Testis (tissue), 2 donors: ENCODE results near the gene RNF114.

Experiments used
- POLR2A ChIP-seq: fragments of 450-650 bp; IDR thresholded peaks from one replicate; pipeline ENCODE4 v1.6.1; 2017; ENCODE audit warnings: antibody characterized with exemption, mild to moderate bottlenecking, moderate library complexity
- TF ChIP-seq, protein P1 (sequence below), 3 experiments: fragments of 450-650 bp in 2 of 3; fragments of 200-600 bp in 1 of 3; sonication (generic) in 1 of 3; IDR thresholded peaks; one replicate each; pipeline ENCODE4 v1.5.1; 2016 to 2019; ENCODE audit warnings: antibody characterized with exemption in 3 of 3, mild to moderate bottlenecking in 2 of 3, moderate library complexity in 1 of 3

DNA sequence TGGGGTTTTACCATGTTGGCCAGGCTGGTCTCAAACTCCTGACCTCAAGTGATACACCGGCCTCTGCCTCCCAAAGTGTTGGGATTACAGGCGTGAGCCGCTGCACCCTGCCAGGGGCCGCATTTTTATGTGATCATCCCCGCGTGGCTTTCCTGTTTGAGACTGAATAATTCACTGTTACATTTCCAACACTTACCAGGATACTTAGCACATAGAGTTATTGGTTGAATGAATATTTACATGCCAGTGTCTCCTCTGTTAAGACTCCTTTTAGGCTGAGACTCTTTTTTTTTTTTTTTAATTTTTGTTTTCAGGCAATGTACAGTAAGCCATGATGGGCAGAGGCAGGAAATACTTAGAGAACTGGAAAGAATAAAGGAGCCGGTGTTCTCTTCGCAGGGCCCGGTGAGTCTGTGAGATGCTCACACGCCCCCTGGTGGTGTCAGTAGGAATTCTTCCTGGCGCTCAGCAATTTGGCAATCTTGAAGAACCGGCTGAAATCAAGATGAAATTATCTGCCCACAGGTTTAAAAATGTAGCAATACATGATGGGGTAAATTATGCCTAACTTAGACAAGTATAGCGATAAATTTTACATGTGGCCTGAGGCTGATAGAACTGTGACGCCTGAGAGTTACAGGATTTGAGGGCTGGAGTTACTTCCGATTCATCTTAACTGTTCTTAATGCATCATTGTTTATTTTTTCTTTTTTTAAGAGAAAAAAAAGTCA is 7.6 kb upstream of the RNF114 start:
- TF ChIP-seq, protein P1, sequence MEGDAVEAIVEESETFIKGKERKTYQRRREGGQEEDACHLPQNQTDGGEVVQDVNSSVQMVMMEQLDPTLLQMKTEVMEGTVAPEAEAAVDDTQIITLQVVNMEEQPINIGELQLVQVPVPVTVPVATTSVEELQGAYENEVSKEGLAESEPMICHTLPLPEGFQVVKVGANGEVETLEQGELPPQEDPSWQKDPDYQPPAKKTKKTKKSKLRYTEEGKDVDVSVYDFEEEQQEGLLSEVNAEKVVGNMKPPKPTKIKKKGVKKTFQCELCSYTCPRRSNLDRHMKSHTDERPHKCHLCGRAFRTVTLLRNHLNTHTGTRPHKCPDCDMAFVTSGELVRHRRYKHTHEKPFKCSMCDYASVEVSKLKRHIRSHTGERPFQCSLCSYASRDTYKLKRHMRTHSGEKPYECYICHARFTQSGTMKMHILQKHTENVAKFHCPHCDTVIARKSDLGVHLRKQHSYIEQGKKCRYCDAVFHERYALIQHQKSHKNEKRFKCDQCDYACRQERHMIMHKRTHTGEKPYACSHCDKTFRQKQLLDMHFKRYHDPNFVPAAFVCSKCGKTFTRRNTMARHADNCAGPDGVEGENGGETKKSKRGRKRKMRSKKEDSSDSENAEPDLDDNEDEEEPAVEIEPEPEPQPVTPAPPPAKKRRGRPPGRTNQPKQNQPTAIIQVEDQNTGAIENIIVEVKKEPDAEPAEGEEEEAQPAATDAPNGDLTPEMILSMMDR (IDR thresholded peaks at IDR 0.05), result peak; percentile 89 to 95 (median 93)
- TF ChIP-seq POLR2A, result no peak
